ENCODE measurements around the gene GOLGA8M. TPM values are rescaled to one million over a fixed set of nuclear protein-coding genes. Genes with fewer than 3 reads are reported as not detected.
"Not testable (repeated sequence)": the region's sequence is repeated elsewhere in the genome, so short reads cannot be mapped to it uniquely, and the experiment has no call there.

Gene GOLGA8M
- polyA plus RNA-seq, 2 of the 4 experiments (the other 2 are of a cell fraction) = 0.27 to 0.52 TPM

DNA sequence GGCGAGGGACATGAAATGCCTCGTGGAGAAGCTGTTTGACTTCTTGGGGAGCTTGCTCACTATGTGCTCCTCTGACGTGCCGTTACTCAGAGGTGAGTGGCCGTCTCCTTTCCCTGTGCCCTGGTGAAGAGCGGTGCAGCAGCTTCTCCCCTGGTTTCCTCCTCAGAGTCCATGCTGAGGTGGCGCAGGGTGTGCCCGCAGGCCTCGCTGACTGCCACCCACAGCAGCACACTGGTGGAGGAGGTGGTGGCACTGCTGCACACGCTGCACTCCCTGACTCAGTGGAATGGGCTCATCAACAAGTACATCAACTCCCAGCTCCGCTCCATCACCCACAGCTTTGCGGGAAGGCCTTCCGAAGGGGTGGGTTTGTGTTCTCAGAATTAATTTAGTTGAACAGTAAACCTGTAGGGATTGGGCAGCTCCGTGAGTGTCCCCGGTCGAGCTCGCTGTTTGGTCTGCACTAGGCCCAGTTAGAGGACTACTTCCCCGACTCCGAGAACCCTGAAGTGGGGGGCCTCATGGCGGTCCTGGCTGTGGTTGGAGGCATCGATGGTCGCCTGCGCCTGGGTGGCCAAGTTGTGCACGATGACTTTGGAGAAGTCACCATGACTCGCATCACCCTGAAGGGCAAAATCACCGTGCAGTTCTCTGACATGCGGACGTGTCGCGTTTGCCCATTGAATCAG lies 56.7 kb downstream of the GOLGA8M start:
- 92% methylated on average over 8 of the region's 30 CpGs for WGBS (ENCODE audit: missing lambda C conversion rate)
- H3K27ac ChIP-seq; H3K4me2 ChIP-seq; H3K4me1 ChIP-seq; ATAC-seq; H3K9me3 ChIP-seq; CTCF ChIA-PET; POLR2A ChIA-PET; FAIRE-seq; DNase-seq (ENCODE audit: low read depth in 1 of 2, low spot score in 1 of 2); H3K4me3 ChIP-seq: not testable (repeated sequence)

DNA sequence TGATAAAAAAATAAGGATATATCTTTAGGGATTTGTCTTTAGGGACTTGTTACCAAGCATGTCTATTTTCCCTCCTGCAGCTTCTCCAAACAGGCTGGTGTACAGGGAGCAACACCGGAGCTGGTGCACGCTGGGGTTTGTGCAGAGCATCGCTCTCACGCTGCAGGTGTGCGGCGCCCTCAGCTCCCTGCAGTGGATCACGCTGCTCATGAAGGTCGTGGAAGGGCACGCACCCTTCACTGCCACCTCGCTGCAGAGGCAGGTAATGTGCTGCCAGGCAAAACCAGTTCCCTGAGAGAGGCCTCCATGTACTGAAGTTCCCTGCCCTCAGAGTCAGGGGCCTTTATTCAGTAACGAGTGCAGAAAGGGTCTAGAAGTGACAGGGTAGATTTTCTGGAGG lies 58.0 kb downstream of the GOLGA8M start:
- POLR2A ChIA-PET; H3K27ac ChIP-seq; FAIRE-seq; CTCF ChIA-PET; H3K4me3 ChIP-seq; H3K9me3 ChIP-seq; DNase-seq (ENCODE audit: low read depth in 1 of 2, low spot score in 1 of 2); ATAC-seq; H3K4me2 ChIP-seq; H3K4me1 ChIP-seq: not testable (repeated sequence)
- WGBS (ENCODE audit: missing lambda C conversion rate) = 86% methylated on average over 5 of the region's 11 CpGs

DNA sequence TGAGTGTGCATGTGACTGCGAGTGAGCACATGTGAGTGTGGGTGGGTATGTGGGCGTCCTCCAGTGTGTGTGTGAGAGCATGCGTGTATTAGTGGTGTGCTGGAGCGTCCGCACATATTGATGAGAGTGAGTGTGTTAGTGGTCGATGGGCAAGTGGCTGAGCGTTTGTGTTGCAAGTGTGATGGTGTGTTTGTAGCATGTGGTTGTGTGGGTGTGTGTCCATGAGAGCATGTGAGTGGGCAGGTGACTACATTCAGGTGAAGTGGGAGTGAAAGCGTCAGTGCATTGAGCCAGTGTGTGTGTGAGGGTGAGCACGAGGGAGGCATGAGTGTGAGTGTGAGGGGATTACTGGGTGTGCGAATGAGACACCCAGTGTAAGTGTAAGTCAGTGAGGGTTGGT lies 59.7 kb downstream of the GOLGA8M start:
- H3K9me3 ChIP-seq; H3K4me2 ChIP-seq; CTCF ChIA-PET; FAIRE-seq; H3K4me1 ChIP-seq; DNase-seq (ENCODE audit: low read depth in 1 of 2, low spot score in 1 of 2); H3K27ac ChIP-seq; H3K4me3 ChIP-seq; POLR2A ChIA-PET; ATAC-seq: not testable (repeated sequence)
- WGBS (ENCODE audit: missing lambda C conversion rate) = 94% methylated on average over 9 of the region's 10 CpGs

Small RNAs within 50 kb of the gene (small RNA-seq; reads per million reads assigned to genes)
- gene RN7SL719P = 0 reads per million in 6 experiments

Other genes with a start within 250 kb of the GOLGA8M start
- 0.04 TPM in 1 of 2 replicates, not detected in the other for gene GOLGA8G, start 179.4 kb downstream of the GOLGA8M start, polyA plus RNA-seq (2011; rRNA removed)
- 0.03 to 0.05 TPM (median 0.04 TPM) in 3 replicates for gene GOLGA8G, start 179.4 kb downstream of the GOLGA8M start, polyA plus RNA-seq (2017; fragmentation: RNase III; extraction: RNeasy Plus Mini Kit Qiagen cat#74134 plus additional on column Dnase treatment)
- gene GOLGA6L25, start 158.9 kb downstream of the GOLGA8M start, polyA plus RNA-seq (2011; rRNA removed) = not detected in 2 replicates
- not detected in 3 replicates for gene GOLGA6L25, start 158.9 kb downstream of the GOLGA8M start, polyA plus RNA-seq (2017; fragmentation: RNase III; extraction: RNeasy Plus Mini Kit Qiagen cat#74134 plus additional on column Dnase treatment)
- gene GOLGA6L7, start 136.2 kb upstream of the GOLGA8M start, polyA plus RNA-seq (2011; rRNA removed) = not detected in 2 replicates
- not detected in 3 replicates for gene GOLGA6L7, start 136.2 kb upstream of the GOLGA8M start, polyA plus RNA-seq (2017; fragmentation: RNase III; extraction: RNeasy Plus Mini Kit Qiagen cat#74134 plus additional on column Dnase treatment)
- gene APBA2, start 173.6 kb upstream of the GOLGA8M start, polyA plus RNA-seq (2011; rRNA removed) = 10.9 and 11.4 TPM in 2 replicates
- gene APBA2, start 173.6 kb upstream of the GOLGA8M start, polyA plus RNA-seq (2017; fragmentation: RNase III; extraction: RNeasy Plus Mini Kit Qiagen cat#74134 plus additional on column Dnase treatment) = 12.2 to 14.6 TPM (median 12.6 TPM) in 3 replicates

Data from A549 (cell line).